Mesenchymal stem cell (in vitro differentiated cells and primary cell): ENCODE measurements around the gene JPH3.

Experiments used
- DNase-seq: peaks from one replicate; pipeline ENCODE4 v3.0.0-alpha.2; 2013
- H2AFZ ChIP-seq: one replicate; pipeline ENCODE4 v1.6.1; 2013; ENCODE audit warnings: low read depth, mild to moderate bottlenecking, control low read depth, inconsistent platforms, low read length, moderate library complexity
- H2AK5ac ChIP-seq: 2 replicates; pipeline ENCODE4 v1.6.1; 2013; ENCODE audit warnings: low read length, moderate library complexity, mild to moderate bottlenecking, inconsistent platforms; ENCODE audit not compliant: severe bottlenecking
- H2BK120ac ChIP-seq: one replicate; pipeline ENCODE4 v1.6.1; 2013; ENCODE audit warnings: low read depth, mild to moderate bottlenecking, inconsistent platforms, low read length, moderate library complexity
- H2BK12ac ChIP-seq, 2 experiments: one replicate each; pipeline ENCODE4 v1.6.1; 2013; ENCODE audit warnings: inconsistent platforms in 2 of 2, low read length in 2 of 2, mild to moderate bottlenecking in 2 of 2, moderate library complexity in 2 of 2, control low read depth in 1 of 2
- H2BK15ac ChIP-seq: one replicate; pipeline ENCODE4 v1.6.1; 2013; ENCODE audit warnings: mild to moderate bottlenecking, low read depth, inconsistent platforms; ENCODE audit not compliant: poor library complexity, severe bottlenecking
- H2BK5ac ChIP-seq: 2 replicates; pipeline ENCODE4 v1.6.1; 2013; ENCODE audit warnings: low read depth, mild to moderate bottlenecking, low read length, control low read depth, inconsistent platforms; ENCODE audit not compliant: poor library complexity, severe bottlenecking
- H3K14ac ChIP-seq, 2 experiments: one replicate each; pipeline ENCODE4 v1.6.1; 2013; ENCODE audit warnings: inconsistent platforms in 2 of 2, low read length in 2 of 2, control low read depth in 1 of 2, mild to moderate bottlenecking in 1 of 2, moderate library complexity in 1 of 2
- H3K18ac ChIP-seq, 2 experiments: one replicate each; pipeline ENCODE4 v1.6.1; 2013; ENCODE audit warnings: inconsistent platforms in 2 of 2, low read length in 2 of 2, control low read depth in 1 of 2, low read depth in 1 of 2, mild to moderate bottlenecking in 1 of 2
- H3K23ac ChIP-seq, 2 experiments: one replicate each; pipeline ENCODE4 v1.6.1; 2013; ENCODE audit warnings: inconsistent platforms in 2 of 2, low read length in 2 of 2, mild to moderate bottlenecking in 2 of 2, moderate library complexity in 2 of 2, control low read depth in 1 of 2
- H3K27ac ChIP-seq: 2 replicates; pipeline ENCODE4 v1.5.1; 2013; ENCODE audit warnings: mild to moderate bottlenecking, moderate library complexity, low read length, control low read depth, inconsistent platforms; ENCODE audit not compliant: poor library complexity, severe bottlenecking
- H3K27me3 ChIP-seq, 2 experiments: 2 replicates each; pipeline versions ENCODE4 v1.6.1 to v1.7.0; 2013; ENCODE audit warnings: low read length in 2 of 2, mild to moderate bottlenecking in 2 of 2, moderate library complexity in 2 of 2, control low read depth in 1 of 2, inconsistent platforms in 1 of 2; ENCODE audit not compliant: control insufficient read depth in 1 of 2, insufficient read depth in 1 of 2
- H3K36me3 ChIP-seq, 2 experiments: 2 replicates each; pipeline versions ENCODE4 v1.6.1 to v1.7.0; 2013; ENCODE audit warnings: low read length in 2 of 2, control low read depth in 1 of 2, inconsistent platforms in 1 of 2, low read depth in 1 of 2, mild to moderate bottlenecking in 1 of 2; ENCODE audit not compliant: insufficient read depth in 2 of 2, control insufficient read depth in 1 of 2
- H3K4ac ChIP-seq, 2 experiments: one replicate each; pipeline ENCODE4 v1.6.1; 2013; ENCODE audit warnings: inconsistent platforms in 2 of 2, low read length in 2 of 2, mild to moderate bottlenecking in 2 of 2, moderate library complexity in 2 of 2, control low read depth in 1 of 2, low read depth in 1 of 2
- H3K4me1 ChIP-seq: 2 replicates; pipeline ENCODE4 v1.6.1; 2013; ENCODE audit warnings: low read depth, low read length, control low read depth; ENCODE audit not compliant: control insufficient read depth, insufficient read depth
- H3K4me2 ChIP-seq: 2 replicates; pipeline ENCODE4 v1.6.1; 2013; ENCODE audit warnings: low read length, mild to moderate bottlenecking, inconsistent platforms; ENCODE audit not compliant: poor library complexity, severe bottlenecking
- H3K4me3 ChIP-seq, 2 experiments: 2 replicates each; pipeline versions ENCODE4 v1.5.1 to v1.7.0; 2013; ENCODE audit warnings: low read length in 2 of 2, mild to moderate bottlenecking in 2 of 2, control low read depth in 1 of 2, low read depth in 1 of 2; ENCODE audit not compliant: insufficient read depth in 1 of 2
- H3K79me1 ChIP-seq: replicated peaks from 2 replicates; pipeline ENCODE4 v1.6.1; 2013; ENCODE audit warnings: mild to moderate bottlenecking, control low read depth, low read length, inconsistent platforms; ENCODE audit not compliant: poor library complexity, severe bottlenecking
- H3K9ac ChIP-seq: 2 replicates; pipeline ENCODE4 v1.7.0; 2013; ENCODE audit warnings: mild to moderate bottlenecking, low read length, moderate library complexity
- H3K9me3 ChIP-seq: 2 replicates; pipeline ENCODE4 v1.7.0; 2013; ENCODE audit warnings: mild to moderate bottlenecking, low read length; ENCODE audit not compliant: control insufficient read depth
- H4K8ac ChIP-seq: one replicate; pipeline ENCODE4 v1.6.1; 2013; ENCODE audit warnings: inconsistent platforms, mild to moderate bottlenecking, low read length, moderate library complexity
- H4K91ac ChIP-seq: one replicate; pipeline ENCODE4 v1.6.1; 2013; ENCODE audit warnings: mild to moderate bottlenecking, low read length, inconsistent platforms
- WGBS: methylation state at CpG from one replicate; pipeline ENCODE4 v1.1.7; 2013; ENCODE audit warnings: mixed read lengths; 5-methylcytosine and 5-hydroxymethylcytosine counted together

JPH3 gene

DNA sequence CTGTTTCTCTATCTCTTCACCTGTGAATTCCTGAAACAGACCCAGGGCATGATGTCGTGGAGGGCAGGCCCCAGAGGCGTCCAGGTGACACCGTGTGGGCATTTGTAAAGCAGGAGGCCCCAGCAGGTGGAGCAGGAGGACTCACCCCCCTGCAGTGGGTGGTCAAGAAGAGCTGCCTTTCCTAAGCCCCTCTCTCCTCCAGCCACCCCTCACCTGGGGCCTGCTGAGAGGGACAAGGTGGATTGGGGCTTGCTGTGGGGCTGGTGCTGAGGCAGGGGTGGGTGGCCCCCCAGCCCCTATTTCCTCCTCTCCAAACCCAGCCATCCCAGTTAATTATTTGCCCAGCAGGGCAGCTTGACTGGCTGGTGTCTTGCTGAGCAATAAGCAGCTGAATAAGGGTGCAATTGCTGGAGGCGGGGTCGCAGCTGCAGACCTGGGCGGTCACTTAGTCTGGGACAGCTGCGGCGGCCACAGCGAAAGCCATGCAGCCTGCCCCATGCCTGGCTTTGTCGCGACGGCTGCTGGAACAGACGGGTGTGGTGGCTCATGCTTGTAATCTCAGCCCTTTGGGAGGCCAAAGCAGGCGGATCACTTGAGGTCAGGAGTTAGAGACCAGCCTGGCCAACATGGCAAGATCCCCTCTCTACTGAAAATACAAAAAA, 56.4 kb downstream of the JPH3 start:
- H4K91ac ChIP-seq: no peak overlapping the region
- H2BK120ac ChIP-seq: no peak overlapping the region
- H3K9me3 ChIP-seq: no peaks in the 10 kb centered on the region
- WGBS: 74% methylated on average over 14 of the region's 14 CpGs
- no peak overlapping the region for H4K8ac ChIP-seq
- DNase-seq: no peak
- no peak overlapping the region for H3K18ac ChIP-seq
- peaks cover 34 to 88% of the 10 kb centered on the region in 2 experiments for H3K27me3 ChIP-seq
- H2BK15ac ChIP-seq: no peak overlapping the region
- H2AFZ ChIP-seq: no peak overlapping the region
- no peak overlapping the region for H3K9ac ChIP-seq
- no peak overlapping the region for H3K27ac ChIP-seq
- no peak overlapping the region for H3K4me3 ChIP-seq
- H3K36me3 ChIP-seq: no peaks in the 10 kb centered on the region
- H2BK12ac ChIP-seq: no peak overlapping the region
- H2AK5ac ChIP-seq: no peak overlapping the region
- H3K4ac ChIP-seq: no peak overlapping the region
- no peak overlapping the region for H3K14ac ChIP-seq
- H3K23ac ChIP-seq: no peak overlapping the region
- H3K4me2 ChIP-seq: no peak overlapping the region
- H3K79me1 ChIP-seq: no peaks in the 10 kb centered on the region
- no peak overlapping the region for H2BK5ac ChIP-seq
- H3K4me1 ChIP-seq: peaks cover 3% of the 10 kb centered on the region

DNA sequence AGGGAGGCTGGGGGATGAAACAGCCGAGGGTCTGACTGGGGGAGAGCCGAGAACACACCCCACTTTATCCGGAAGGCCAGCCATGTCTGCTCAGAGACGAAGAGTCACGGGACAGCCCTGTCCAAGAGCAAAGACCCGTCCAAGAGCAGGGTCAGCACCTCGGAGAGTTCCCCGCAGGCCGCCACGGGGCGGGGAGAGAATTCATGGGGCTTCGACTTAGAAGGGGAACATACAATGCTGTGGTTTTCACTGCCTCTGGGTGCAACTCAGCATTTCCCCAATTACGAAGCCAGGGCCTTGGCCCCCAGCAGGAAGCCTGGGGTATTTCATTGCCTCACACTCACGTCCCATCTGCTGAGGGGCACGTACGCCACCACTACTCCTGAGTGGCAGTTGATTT, 59.3 kb downstream of the JPH3 start:
- peaks cover 22 to 77% of the 10 kb centered on the region in 2 experiments for H3K27me3 ChIP-seq
- peaks cover 3% of the 10 kb centered on the region for H3K4me1 ChIP-seq
- H3K23ac ChIP-seq: no peak overlapping the region

DNA sequence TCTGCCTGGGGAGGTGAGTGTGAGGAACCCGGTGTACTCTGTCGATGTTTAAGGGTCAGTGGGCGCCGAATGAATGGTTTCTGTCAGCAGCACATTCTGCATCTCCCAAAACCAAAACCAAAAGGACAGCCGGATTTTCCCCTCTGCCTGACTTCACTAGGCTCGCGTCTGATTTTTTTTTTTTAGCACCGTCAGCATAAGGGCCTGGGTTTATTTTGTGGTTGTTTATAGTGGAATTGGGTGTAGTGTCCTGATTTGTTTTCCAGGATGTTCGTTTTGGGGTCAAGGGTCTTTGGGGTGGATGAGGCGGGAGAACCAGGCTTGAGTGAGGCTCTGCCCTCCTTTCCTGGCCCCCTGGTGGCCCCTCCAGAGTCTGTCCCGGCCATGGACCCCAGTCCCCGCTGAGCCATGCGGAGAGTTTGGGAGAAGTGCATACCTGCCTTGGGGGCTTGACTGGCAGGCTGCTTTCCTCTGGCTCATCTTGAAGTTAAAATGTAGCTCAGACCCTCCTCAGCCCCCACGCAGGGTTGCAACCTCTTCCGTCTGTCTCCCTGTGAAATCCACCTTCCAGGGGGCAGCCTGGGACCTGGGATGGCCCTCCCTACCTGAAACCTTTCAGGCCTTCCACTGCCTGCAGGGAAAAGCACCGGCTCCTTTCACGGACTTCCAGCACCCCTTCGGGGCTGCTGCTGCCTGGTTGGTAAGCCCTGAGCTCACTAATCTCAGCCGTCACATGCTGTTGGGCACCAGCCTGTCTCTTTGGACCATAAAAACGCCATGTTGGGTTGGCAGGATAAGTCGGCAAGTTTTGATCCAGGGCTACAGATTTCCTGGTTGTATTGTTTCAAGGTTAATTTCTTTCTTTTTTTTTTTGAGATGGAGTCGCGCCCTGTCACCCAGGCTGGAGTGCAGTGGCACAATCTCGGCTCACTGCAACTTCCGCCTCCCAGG, 60.2 kb downstream of the JPH3 start:
- H3K9ac ChIP-seq: no peak overlapping the region

More for the DNA sequence above, 59.3 kb downstream of the JPH3 start:
- no peak overlapping the region for H2AK5ac ChIP-seq
- H3K4me2 ChIP-seq: no peak overlapping the region
- H4K91ac ChIP-seq: no peak overlapping the region
- H3K4me3 ChIP-seq: no peak overlapping the region
- no peak overlapping the region for H3K27ac ChIP-seq
- H3K9ac ChIP-seq: no peak overlapping the region
- H3K14ac ChIP-seq: no peak overlapping the region
- no peak overlapping the region for H2BK5ac ChIP-seq
- H2BK120ac ChIP-seq: no peak overlapping the region
- H2AFZ ChIP-seq: no peak overlapping the region
- H3K4ac ChIP-seq: no peak overlapping the region
- H3K36me3 ChIP-seq: no peaks in the 10 kb centered on the region
- no peak overlapping the region for H3K18ac ChIP-seq
- H2BK15ac ChIP-seq: no peak overlapping the region
- H3K9me3 ChIP-seq: no peaks in the 10 kb centered on the region
- no peaks in the 10 kb centered on the region for H3K79me1 ChIP-seq
- WGBS: 27% methylated on average over 16 of the region's 16 CpGs
- peak; percentile 51 for DNase-seq
- H2BK12ac ChIP-seq: no peak overlapping the region
- H4K8ac ChIP-seq: no peak overlapping the region

DNA sequence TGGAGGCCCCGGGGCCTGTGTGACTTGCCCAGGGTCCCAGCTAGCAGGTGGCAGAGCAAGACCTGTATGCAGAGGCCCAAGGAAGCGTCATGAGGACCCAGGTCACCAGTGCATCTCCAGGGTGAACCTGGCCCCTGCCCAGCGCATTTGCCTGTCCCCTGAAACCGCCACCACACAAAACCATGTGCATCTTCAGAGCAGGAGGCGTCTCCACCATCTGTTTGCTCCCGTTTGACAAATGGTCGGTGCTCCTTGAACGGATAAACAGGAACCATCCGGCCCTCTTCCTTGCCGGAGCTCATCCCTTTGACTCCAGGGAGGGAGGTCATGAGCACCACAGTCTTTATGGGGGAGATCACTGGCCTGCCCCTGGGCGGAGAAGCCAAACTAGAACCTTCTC, 62.5 kb downstream of the JPH3 start:
- no peaks in the 10 kb centered on the region for H3K36me3 ChIP-seq
- H3K79me1 ChIP-seq: no peaks in the 10 kb centered on the region
- H2AFZ ChIP-seq: no peak overlapping the region
- H2BK5ac ChIP-seq: no peak overlapping the region
- H3K18ac ChIP-seq: no peak overlapping the region
- no peak overlapping the region for H2BK15ac ChIP-seq
- H3K4me3 ChIP-seq: no peak overlapping the region
- no peak overlapping the region for H3K4me2 ChIP-seq
- peaks cover 38 to 85% of the 10 kb centered on the region in 2 experiments for H3K27me3 ChIP-seq
- H3K9me3 ChIP-seq: no peaks in the 10 kb centered on the region
- DNase-seq: no peak
- no peak overlapping the region for H3K23ac ChIP-seq
- no peak overlapping the region for H2BK12ac ChIP-seq
- H3K9ac ChIP-seq: no peak overlapping the region
- H2AK5ac ChIP-seq: no peak overlapping the region
- WGBS: 75% methylated on average over 11 of the region's 11 CpGs
- H3K14ac ChIP-seq: no peak overlapping the region
- H3K4ac ChIP-seq: no peak overlapping the region
- H4K8ac ChIP-seq: no peak overlapping the region
- peaks cover 3% of the 10 kb centered on the region for H3K4me1 ChIP-seq
- no peak overlapping the region for H4K91ac ChIP-seq
- no peak overlapping the region for H2BK120ac ChIP-seq
- no peak overlapping the region for H3K27ac ChIP-seq

More for the DNA sequence above, 60.2 kb downstream of the JPH3 start:
- no peak overlapping the region for H2BK5ac ChIP-seq
- no peak overlapping the region for H2BK120ac ChIP-seq
- 81% methylated on average over 25 of the region's 25 CpGs for WGBS
- peaks cover 24 to 80% of the 10 kb centered on the region in 2 experiments for H3K27me3 ChIP-seq
- no peaks in the 10 kb centered on the region for H3K9me3 ChIP-seq
- H2AK5ac ChIP-seq: no peak overlapping the region
- no peak overlapping the region for H4K8ac ChIP-seq
- H3K79me1 ChIP-seq: no peaks in the 10 kb centered on the region
- no peak overlapping the region for H3K14ac ChIP-seq
- H3K4me3 ChIP-seq: no peak overlapping the region
- H3K36me3 ChIP-seq: no peaks in the 10 kb centered on the region
- H3K4ac ChIP-seq: no peak overlapping the region
- no peak overlapping the region for H3K4me2 ChIP-seq
- DNase-seq: no peak
- no peak overlapping the region for H4K91ac ChIP-seq
- peaks cover 3% of the 10 kb centered on the region for H3K4me1 ChIP-seq
- no peak overlapping the region for H2BK15ac ChIP-seq
- no peak overlapping the region for H2AFZ ChIP-seq
- H3K18ac ChIP-seq: no peak overlapping the region
- H2BK12ac ChIP-seq: no peak overlapping the region
- H3K27ac ChIP-seq: no peak overlapping the region
- no peak overlapping the region for H3K23ac ChIP-seq
